Endodermal cell (in vitro differentiated cells): ENCODE data around the gene PTPRK. TPM values are rescaled to one million over a fixed set of nuclear protein-coding genes. Genes with fewer than 3 reads are reported as not detected.

ENCODE experiments used
- DNase-seq: peaks from one replicate; pipeline ENCODE4 v3.0.0-alpha.2; 2017
- H3K27ac ChIP-seq: 2 replicates; pipeline ENCODE4 v1.5.1; 2013; ENCODE audit warnings: mild to moderate bottlenecking, low read depth, low read length, moderate library complexity
- H3K27me3 ChIP-seq: 2 replicates; pipeline ENCODE4 v1.6.1; 2013; ENCODE audit warnings: mild to moderate bottlenecking, low read length, moderate library complexity; ENCODE audit not compliant: insufficient read depth, control insufficient read depth, poor library complexity, severe bottlenecking
- H3K36me3 ChIP-seq: 2 replicates; pipeline ENCODE4 v1.7.0; 2013; ENCODE audit warnings: mild to moderate bottlenecking, low read length, moderate library complexity; ENCODE audit not compliant: control insufficient read depth, insufficient read depth
- H3K4me1 ChIP-seq: one replicate; pipeline ENCODE4 v1.7.0; 2013; ENCODE audit warnings: low read length; ENCODE audit not compliant: control insufficient read depth, insufficient read depth
- H3K4me3 ChIP-seq: 2 replicates; pipeline ENCODE4 v1.5.1; 2013; ENCODE audit warnings: mild to moderate bottlenecking, low read length, moderate library complexity
- H3K9ac ChIP-seq: 2 replicates; pipeline ENCODE4 v1.6.1; 2013; ENCODE audit warnings: mild to moderate bottlenecking, low read length, moderate library complexity; ENCODE audit not compliant: poor library complexity, severe bottlenecking; ENCODE audit errors: extremely low read depth
- H3K9me3 ChIP-seq: 2 replicates; pipeline ENCODE4 v1.6.1; 2013; ENCODE audit warnings: mild to moderate bottlenecking, low read length, moderate library complexity; ENCODE audit not compliant: control insufficient read depth
- H3K27ac Mint-ChIP-seq: 2 replicates; pipeline ENCODE4 v1.8.0; 2020; ENCODE audit warnings: mixed read lengths
- H3K27me3 Mint-ChIP-seq: 2 replicates; pipeline ENCODE4 v1.8.0; 2021; ENCODE audit warnings: mild to moderate bottlenecking, mixed read lengths; ENCODE audit not compliant: insufficient read depth
- H3K36me3 Mint-ChIP-seq: 2 replicates; pipeline ENCODE4 v1.8.0; 2020; ENCODE audit warnings: low read depth, mixed read lengths
- H3K4me1 Mint-ChIP-seq: 2 replicates; pipeline ENCODE4 v1.8.0; 2020; ENCODE audit warnings: mixed read lengths
- H3K4me3 Mint-ChIP-seq: 2 replicates; pipeline ENCODE4 v1.8.0; 2020; ENCODE audit warnings: mild to moderate bottlenecking, moderate library complexity, mixed read lengths
- H3K9me3 Mint-ChIP-seq: 2 replicates; pipeline ENCODE4 v1.8.0; 2020; ENCODE audit warnings: mild to moderate bottlenecking, mixed read lengths
- CTCF ChIP-seq: fragments of 200-600 bp; sonication (generic); conservative IDR thresholded peaks from 2 replicates; pipeline ENCODE4 v1.5.0; 2021; ENCODE audit warnings: antibody characterized with exemption, mild to moderate bottlenecking
- WGBS, 2 experiments: methylation state at CpG; one replicate each; pipeline versions ENCODE4 v1.1.5 to v1.1.7; 2013; ENCODE audit warnings: missing lambda C conversion rate in 2 of 2, mixed read lengths in 1 of 2; ENCODE audit not compliant: insufficient coverage in 1 of 2, insufficient read length in 1 of 2; 5-methylcytosine and 5-hydroxymethylcytosine counted together
- total RNA-seq, 2 donors: library from RNA; stranded (reverse); fragmentation: NEBNext Ultra II Directional in 1 of 2; extraction: Animal tissue kit (Norgen Biotek cat#: 25700) in 1 of 2; gene quantifications; 2 replicates in 1 of 2; 3 replicates in 1 of 2; pipeline ENCODE4 v1.2.1, GENCODE V29; 2021

PTPRK gene
- total RNA-seq, 2 donors from 2014 or later = 46.4 to 57.6 TPM

- no peak for TF ChIP-seq CTCF
- no peak overlapping the region for H3K4me3 ChIP-seq
- no peaks in the 10 kb centered on the region for H3K9me3 Mint-ChIP-seq
- no peaks in the 10 kb centered on the region for H3K9me3 ChIP-seq
- no peak overlapping the region for H3K9ac ChIP-seq
- H3K27ac ChIP-seq = no peak overlapping the region
- no peaks in the 10 kb centered on the region for H3K27me3 Mint-ChIP-seq
- no peaks in the 10 kb centered on the region for H3K36me3 Mint-ChIP-seq
- H3K4me1 ChIP-seq = no peaks in the 10 kb centered on the region
- H3K36me3 ChIP-seq = no peaks in the 10 kb centered on the region
- H3K4me3 Mint-ChIP-seq = no peak overlapping the region
- H3K27me3 ChIP-seq = no peaks in the 10 kb centered on the region
- H3K4me1 Mint-ChIP-seq = no peaks in the 10 kb centered on the region
- no peak for DNase-seq
- H3K27ac Mint-ChIP-seq = no peak overlapping the region
Measured at GRCh38 chr6:128167552-128167951, 352.8 kb downstream of the PTPRK start.

GRCh38 chr6:128164254-128164653 lies 356.1 kb downstream of the PTPRK start:
- Mint-ChIP-seq H3K4me1 (no peaks in the 10 kb centered on the region), H3K27ac (no peak overlapping the region), H3K9me3 (no peaks in the 10 kb centered on the region), H3K27me3 (no peaks in the 10 kb centered on the region), H3K36me3 (no peaks in the 10 kb centered on the region), H3K4me3 (no peak overlapping the region)
- no peak for TF ChIP-seq CTCF
- no peaks in the 10 kb centered on the region for H3K4me1 ChIP-seq
- H3K27me3 ChIP-seq = no peaks in the 10 kb centered on the region
- no peaks in the 10 kb centered on the region for H3K9me3 ChIP-seq
- WGBS, 2 experiments = 89% methylated on average over 1 of the region's 1 CpG; no CpG with 5 or more reads in 1 of the 2 experiments
- no peak for DNase-seq
- no peak overlapping the region for H3K9ac ChIP-seq
- no peak overlapping the region for H3K4me3 ChIP-seq
- no peaks in the 10 kb centered on the region for H3K36me3 ChIP-seq
- H3K27ac ChIP-seq = no peak overlapping the region

GRCh38 chr6:128162423-128162822 lies 358.0 kb downstream of the PTPRK start:
- Mint-ChIP-seq H3K4me3 (no peak overlapping the region), H3K27me3 (no peaks in the 10 kb centered on the region), H3K9me3 (no peaks in the 10 kb centered on the region), H3K27ac (no peak overlapping the region), H3K4me1 (no peaks in the 10 kb centered on the region), H3K36me3 (no peaks in the 10 kb centered on the region)
- H3K9me3 ChIP-seq = no peaks in the 10 kb centered on the region
- no peak overlapping the region for H3K4me3 ChIP-seq
- WGBS, 2 experiments = 92 to 100% methylated on average over 2 of the region's 2 CpGs
- H3K27me3 ChIP-seq = no peaks in the 10 kb centered on the region
- H3K9ac ChIP-seq = no peak overlapping the region
- H3K27ac ChIP-seq = no peak overlapping the region
- H3K4me1 ChIP-seq = no peaks in the 10 kb centered on the region
- H3K36me3 ChIP-seq = no peaks in the 10 kb centered on the region
- TF ChIP-seq CTCF = no peak
- DNase-seq = no peak
